ENCODE results near the gene CERS6. TPM values are rescaled to one million over a fixed set of nuclear protein-coding genes. Genes with fewer than 3 reads are reported as not detected.

The CERS6 gene
- total RNA-seq (2022; extraction: Qiagen RNA extraction; ENCODE audit: low read depth) = 8.0 to 16.4 TPM (median 15.3 TPM) in 5 replicates

GRCh38 chr2:168455645-168456520 lies at the start of gene CERS6:
Gene CERS6 (plus strand): TSS chr2:168456272. CDS start chr2:168456449, 177 bp downstream.

GRCh38 chr2:168801961-168802858 lies 346.1 kb downstream of the CERS6 start, which contains the start of gene NOSTRIN:
Gene NOSTRIN (plus strand): TSS chr2:168802637. CDS start chr2:168802647, 10 bp downstream.

Other genes with a start within 250 kb of the CERS6 start
- gene STK39, start 208.7 kb upstream of the CERS6 start, total RNA-seq (2022; extraction: Qiagen RNA extraction; ENCODE audit: low read depth) = 10.7 to 19.8 TPM (median 18.2 TPM) in 5 replicates